Suppressor macrophage treated with lipopolysaccharide for 4 hours (primary cell): Measurements from ENCODE around the gene MANBA.
"Not testable (repeated sequence)": the region's sequence is repeated elsewhere in the genome, so short reads cannot be mapped to it uniquely, and the experiment has no call there.

Experiments
- DNase-seq: peaks from one replicate; pipeline ENCODE4 v3.0.0-alpha.2; 2020

Gene MANBA

GRCh38 chr4:102667001-102667400 is 93.8 kb downstream of the MANBA start:
- no peak for DNase-seq

DNA sequence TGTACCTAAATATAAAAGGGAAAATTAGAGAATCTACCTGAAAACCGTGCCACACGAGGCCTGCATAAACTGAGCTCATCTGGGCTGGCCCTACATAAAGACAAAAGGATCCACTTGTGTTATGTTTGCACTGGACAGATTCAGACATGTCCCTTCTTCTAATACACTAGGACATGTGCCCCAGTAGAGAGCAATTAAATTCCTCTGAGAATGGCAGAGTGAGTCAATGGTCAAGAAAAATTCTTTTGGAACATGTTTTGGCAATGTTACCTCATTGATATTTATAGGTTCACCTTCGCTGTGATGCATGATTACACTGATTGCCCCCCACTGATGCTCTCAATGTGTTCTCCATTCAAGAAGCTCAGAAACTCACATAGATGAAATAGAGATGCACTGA is 95.2 kb downstream of the MANBA start:
- no peak for DNase-seq

- DNase-seq: no peak
Measured at GRCh38 chr4:102663073-102663472, 97.7 kb downstream of the MANBA start.

DNA sequence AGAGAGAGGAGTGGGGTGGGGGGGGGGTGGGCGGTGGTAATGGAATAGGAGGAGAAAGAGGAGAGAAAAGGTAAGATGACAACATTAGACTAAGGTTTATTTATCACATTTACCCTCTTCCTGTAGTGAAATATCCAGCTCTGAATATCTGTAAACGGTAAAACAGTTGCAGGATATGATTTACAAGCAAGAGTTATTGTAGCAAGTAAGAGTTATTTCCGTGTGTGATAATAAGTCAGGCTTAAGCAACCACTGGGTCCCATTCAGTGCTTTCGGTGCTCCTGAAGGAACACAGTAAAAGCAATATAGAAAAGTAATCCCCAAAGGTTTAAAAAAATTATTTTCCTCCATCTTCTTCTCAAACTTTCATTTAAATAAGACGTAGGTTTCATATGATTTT is 103.6 kb downstream of the MANBA start:
- no peak for DNase-seq

DNA sequence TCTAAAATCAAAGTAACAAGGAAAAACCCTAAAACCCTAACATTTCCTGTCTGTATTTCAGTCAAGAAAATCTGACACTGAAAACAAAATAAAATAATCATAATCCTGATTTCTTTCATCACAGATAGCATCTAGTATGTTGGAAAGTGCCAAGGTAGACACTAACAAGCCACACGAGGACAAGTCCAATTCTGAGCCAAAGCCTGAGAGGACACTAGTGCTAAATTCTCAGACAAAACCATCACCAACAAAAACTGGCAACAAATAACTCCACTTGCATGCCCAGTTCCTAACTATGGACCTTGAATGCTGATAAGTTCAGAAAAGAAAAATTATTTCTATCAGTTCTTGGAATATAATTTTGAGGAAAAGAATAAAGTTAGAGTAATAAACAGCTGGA is 113.7 kb downstream of the MANBA start:
- no peak for DNase-seq

DNA sequence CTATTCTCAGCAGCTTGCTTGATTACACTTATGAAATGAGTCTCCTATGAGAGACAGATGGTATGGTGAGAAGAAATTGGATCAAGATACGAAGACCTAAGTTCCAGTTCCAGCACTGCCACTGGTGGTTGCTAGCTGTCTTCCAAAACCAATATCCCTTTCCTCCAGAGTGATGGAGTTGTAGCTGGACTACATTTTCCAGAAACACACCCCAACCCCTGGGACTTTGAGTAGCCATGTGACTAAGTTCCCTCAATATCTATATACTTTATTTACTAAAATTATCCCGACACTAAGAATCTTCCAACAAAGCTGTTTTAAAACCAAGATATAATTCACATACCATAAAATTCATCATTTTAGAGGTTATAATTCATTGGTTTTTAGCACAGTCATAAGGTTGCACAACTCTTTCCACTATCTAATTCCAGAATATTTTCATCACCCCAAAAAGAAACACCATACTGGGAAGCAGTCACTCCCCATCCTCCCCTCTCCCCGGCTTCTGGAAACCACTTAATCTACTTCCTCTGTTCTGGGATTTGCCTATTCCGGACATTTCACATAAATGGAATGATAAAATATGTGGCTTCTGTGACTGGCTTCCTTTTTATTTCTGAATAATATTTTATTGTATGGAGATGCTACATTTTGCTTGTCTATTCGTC is 118.0 kb downstream of the MANBA start:
- DNase-seq: no peak

DNA sequence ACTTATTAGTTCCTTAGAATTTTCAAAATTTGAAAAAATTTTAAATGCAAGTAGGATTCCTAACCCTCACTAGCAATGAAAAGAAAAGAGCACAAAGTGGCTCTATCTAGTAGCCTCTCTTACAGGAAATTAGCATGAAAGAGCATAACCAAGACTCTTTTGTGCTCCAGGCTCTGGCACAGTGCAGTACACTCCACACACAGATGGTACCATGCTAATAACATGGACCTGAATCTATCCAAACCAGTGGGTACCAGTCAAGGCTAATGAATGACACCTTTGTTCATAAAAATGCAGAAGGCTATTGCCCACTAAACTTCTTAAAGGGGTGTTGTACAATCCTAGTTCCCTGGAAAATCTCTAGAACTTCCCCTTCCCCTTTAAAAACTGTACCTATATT is 119.0 kb downstream of the MANBA start:
- no peak for DNase-seq

- DNase-seq: no peak
Measured at GRCh38 chr4:102640669-102641068, 120.1 kb downstream of the MANBA start.

- DNase-seq: no peak
Measured at GRCh38 chr4:102639598-102639997, 121.2 kb downstream of the MANBA start.

- DNase-seq: no peak
Measured at GRCh38 chr4:102638621-102639020, 122.1 kb downstream of the MANBA start.

GRCh38 chr4:102637391-102637790 is 123.4 kb downstream of the MANBA start:
- peak; percentile 35 for DNase-seq

- DNase-seq: no peak
Measured at GRCh38 chr4:102633100-102633499, 127.7 kb downstream of the MANBA start.

- no peak for DNase-seq
Measured at GRCh38 chr4:102632241-102633065, 128.3 kb downstream of the MANBA start.

GRCh38 chr4:102631616-102632015 is 129.2 kb downstream of the MANBA start:
- DNase-seq: no peak

DNA sequence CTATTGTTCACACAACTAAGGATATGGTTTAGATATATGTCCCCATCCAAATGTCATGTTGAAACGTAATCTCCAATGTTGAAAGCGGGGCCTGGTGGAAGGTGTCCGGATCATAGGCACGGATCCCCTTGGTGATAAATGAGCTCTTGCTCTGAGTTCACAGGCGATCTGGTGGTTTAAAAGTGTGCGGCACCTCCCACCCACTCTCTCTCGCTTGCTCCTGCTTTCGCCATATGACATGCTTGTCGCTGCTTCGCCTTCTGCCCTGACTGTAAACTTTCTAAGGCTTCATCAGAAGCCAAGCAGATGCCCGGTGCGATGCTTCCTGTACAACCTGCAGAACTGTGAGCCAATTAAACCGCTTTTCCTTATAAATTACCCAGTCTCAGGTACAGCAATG is 131.1 kb downstream of the MANBA start:
- DNase-seq: no peak

DNA sequence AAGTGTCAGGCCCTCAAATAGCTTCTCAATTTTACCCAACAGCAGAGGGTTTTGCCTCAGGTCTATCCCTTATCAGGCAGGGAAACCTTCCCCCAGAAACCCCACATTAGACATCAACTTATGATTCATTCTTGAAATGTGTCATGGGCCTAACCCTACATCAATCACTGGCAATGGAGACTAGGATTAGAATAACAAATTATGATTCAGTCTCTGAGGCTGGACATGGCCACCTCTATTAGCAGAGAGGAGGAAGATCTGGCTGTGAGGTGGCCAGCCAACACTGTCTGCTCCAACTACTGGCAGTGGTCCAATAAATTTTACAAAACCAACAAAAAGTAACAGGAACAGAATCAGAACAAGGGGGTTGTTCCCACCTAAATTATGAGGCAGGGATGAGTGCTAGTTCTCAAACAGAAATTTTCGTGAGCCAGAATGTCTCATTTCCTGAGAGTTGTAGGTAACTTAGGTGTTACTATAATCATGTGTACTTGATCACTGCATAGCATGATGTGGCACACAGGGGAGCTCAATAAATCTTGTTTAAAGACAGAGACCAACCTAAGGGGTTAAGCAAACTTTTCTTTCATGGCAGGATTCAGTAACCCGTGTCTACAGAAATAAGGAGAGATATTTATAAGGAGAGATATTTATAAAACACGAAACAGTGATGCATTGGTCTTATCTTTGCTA is 132.8 kb downstream of the MANBA start:
- peak; percentile 59 for DNase-seq

DNA sequence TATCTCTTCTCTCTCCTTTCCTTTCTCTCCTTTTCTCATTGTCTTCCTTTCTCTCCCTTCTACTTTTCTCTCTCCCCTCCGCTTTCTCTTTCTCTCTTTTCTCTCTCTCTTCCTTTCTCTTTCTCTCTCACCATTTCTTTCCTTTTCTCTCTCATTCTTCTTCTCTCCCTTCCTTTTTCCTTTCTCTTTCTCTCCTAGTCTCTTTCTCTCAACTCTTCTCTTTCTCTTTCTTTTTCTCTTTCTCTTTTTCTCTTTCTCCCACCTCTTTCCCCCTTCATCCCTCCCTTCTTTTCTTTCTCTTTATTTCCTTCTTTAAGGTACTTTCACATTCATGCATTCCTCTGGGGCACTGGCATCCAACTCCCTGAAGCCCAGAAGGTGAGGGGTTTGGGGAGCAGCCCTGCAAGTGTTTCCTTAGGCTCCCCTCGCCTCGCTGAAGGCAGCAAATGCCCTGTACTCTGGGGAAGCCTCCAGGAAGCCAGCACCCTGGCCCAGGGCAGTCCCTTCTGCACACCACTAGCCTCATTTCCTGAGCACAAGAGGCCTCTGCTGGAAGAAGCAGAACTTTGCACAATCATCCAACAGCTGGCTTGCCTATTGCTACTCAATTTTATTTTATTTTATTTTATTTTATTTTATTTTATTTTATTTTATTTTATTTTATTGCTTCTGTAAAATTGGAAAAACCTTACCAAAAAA is 135.4 kb downstream of the MANBA start:
- DNase-seq: peak; percentile 85

DNA sequence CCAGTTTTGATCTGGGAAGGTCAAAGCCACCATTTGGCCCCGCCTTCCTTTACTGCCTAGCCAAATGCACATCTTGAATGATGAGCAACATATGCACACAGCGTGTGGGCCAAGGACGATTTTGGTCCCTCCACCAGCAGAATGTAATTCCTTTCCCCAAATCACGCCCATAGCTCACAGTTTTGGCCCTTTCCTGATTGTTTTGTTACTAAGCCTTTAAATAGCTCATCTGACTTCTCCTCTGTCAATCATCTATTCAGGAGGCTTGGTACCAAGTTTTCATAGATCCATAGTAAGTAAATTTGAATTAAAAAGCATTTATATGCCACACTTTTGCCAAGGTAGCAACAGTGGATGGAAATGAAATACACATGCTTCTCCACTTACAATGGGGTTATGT is 136.3 kb downstream of the MANBA start:
- DNase-seq: no peak

GRCh38 chr4:102623622-102624021 is 137.1 kb downstream of the MANBA start:
- DNase-seq: no peak

DNA sequence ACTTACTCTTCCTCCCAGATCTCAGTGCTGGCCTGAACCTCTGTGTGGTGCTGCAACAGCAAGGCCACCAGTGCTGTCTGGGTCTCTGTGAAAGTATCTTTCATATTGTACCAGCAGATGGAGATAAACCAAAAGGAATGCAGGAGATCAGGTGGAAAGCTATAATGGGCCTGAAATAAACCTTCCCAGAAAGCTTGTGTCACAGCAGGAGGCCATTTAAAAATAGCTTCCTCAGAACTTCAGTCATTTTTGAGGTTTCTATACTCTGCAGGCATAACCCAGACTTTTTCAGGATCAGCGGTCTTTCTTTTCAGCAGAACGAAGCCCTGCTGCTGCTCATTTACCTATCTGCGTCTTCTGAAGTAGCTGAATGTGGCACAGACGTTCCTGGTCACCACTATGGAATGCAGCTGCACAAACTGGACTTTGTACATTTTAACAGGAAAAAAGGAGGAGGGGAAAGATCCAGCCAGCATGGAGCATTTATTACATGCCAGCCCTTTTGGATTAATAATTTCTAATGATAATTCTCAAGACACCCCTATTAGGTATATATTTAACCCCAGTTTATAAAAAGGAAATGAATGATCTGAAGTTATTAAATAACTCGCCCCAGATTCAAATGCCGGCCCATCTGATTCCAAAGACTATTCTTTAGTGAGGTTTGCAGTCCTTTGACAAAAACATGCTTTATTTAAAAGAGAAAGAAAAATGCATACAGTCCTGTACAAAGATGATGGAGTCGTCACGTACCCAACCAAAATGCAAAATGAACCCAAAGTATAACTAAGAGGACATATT is 139.9 kb downstream of the MANBA start:
- DNase-seq: no peak

DNA sequence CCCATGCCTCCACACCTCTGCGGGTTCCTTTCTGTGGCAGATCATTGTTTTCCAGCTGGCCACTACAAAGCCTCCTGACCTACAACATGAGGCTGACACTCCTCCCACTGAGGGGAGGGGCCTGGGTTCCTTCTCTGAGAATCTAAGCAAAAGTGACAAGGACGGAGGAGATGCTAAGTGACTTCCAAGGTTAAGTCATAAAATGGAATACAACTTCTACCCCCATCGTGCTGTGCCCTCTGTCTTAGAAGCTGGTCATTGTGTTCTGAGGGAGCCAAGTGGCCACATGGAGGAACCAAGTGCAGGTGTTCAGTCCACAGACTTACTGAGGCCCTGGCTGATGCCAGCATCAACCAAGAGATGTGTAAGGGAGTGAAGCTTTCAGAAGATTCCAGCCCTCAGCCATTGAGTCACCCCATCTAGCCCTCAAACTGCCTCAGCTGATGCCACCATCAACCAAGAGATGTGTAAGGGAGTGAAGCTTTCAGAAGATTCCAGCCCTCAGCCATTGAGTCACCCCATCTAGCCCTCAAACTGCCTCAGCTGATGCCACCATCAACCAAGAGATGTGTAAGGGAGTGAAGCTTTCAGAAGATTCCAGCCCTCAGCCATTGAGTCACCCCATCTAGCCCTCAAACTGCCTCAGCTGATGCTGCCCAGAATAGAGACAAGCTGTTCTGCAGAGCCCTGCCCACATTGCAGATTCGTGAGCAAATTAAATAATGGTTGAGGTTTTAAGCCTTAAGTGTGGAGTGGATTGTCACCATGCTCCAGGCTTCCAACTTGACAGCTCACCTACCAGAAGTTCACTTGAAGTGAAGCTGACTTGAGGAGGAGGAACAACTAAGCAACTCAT is 140.8 kb downstream of the MANBA start:
- not testable (repeated sequence) for DNase-seq
